ENCODE results near the gene TTC31.

TTC31 gene

DNA sequence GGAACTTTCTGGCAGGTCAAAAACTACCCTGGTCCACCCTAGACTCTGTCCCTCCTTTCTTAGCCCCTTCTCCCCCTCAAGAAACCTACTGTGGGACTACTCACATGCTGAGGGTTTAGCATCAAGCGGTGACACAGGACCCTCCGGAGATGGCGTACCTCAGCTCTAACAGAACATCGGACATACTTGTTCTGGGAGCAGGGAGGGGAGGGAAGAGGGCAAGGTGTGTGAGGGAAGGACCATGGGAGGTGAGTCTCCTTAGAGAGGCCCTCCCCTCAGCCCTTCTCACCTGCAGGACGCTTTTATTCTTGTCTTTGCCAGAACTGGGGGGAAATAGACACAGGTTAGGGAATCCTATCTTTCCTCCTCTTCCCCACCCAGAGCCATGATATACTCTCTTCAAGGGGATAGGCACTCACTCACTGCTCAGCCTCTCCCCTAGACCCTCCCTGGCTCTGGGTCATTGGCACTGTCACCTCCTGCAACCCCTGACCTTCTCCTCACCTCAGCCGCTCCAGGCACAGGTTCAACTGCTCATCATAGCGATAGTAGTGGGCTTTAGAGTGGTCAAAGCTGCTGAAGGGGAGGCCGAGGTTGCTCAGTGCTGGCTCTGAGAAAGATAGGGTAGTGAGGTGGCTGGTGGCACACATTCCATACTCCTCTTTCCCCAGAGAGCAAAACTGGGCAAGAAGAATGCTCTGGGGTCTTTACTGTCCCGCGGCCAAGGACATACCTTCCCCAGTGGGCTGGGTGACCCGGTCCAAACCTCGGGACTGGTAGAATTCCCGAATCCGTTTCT, 22.8 kb downstream of the TTC31 start:
- DNase-seq = no peak

DNA sequence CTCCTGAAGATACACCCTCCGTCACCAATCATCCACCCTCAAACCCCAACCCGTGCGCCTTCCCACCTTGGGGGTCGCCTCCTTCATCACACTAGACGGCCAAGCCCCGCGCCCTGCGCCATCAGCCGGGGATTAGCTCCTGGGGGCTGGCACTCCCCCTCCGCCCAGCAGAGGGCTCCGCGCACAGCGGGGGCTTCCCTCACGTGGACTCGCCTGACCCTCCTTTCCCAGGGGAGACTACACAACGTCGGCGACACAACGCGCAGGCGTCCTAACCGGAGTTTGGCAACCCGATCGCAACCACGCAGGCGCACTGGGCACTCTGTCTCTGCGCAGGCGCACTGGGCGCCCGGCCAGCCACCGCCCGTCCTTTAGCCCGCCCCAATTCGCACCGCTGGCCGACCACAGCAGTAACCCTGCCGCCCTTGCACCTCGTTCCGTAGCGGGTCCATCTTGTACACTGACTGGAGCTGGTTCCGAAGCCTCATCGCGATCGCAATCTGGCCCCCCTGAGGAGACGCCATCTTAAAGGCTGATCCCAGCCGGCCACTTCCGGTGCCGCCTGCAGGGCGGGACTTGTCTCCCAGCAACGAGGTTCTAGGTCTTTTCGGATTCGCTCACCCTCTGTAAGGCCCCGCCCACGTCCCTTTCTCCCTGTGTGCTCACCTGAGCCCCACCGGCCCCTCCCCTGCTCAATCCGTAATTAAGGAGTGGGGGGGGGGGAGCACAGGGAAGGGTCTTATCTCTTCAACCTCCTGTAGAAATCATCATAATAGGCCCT, 24.5 kb downstream of the TTC31 start, which contains the start of gene PCGF1:
Gene PCGF1, minus strand, starts transcription at position 551 of the 781 bp plus-strand sequence. Its CDS starts 27 bp downstream, at position 524.
- DNase-seq = peak; percentile 97

DNA sequence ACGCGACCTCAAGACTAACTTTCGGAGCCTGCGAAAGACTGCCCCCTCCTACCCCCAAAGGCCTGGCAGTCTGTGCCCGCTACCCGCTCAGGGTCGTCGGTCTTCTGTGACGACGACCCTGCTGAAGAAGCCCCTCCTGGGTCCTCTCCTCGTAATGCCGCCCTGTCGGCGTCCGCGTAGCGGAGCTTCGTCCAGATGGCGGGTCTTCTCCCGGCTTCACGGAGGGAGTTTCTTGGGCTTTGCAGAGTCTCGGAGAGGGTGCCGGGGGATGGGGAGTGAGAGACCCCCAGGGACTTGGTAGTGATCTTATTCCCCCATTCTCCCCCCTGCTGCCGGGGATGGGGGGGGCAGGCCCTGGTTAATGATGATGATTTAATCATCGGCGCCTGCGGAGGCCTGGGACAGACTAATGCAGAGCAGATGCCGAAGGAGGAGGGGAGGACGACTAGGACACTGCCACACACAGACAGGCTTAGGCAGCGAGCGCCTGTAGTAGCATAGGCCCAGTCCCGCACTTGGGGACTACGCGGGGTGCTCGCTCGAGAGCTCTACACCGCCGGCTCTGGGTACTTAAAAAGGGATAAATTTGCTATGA, 25.1 kb downstream of the TTC31 start:
- peak; percentile 71 for DNase-seq

DNA sequence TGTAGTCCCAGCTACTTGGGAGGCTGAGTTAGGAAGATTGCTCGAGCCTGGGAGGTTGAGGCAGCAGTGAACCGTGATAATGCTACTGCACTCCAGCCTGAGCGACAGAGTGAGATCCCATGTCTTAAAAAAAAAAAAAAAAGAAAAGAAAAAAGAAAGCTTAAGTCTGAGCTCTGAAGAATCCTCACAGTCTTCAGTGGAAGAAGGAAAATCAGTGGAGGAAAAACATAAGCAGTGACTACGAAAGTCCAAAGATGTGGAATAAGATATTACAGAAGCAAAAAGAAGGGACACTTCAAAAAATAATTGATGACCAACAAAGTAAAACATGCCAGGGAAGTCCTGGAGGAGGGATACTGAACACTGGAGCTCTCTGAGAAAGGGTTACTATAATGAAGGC, 27.4 kb downstream of the TTC31 start:
- DNase-seq = no peak

DNA sequence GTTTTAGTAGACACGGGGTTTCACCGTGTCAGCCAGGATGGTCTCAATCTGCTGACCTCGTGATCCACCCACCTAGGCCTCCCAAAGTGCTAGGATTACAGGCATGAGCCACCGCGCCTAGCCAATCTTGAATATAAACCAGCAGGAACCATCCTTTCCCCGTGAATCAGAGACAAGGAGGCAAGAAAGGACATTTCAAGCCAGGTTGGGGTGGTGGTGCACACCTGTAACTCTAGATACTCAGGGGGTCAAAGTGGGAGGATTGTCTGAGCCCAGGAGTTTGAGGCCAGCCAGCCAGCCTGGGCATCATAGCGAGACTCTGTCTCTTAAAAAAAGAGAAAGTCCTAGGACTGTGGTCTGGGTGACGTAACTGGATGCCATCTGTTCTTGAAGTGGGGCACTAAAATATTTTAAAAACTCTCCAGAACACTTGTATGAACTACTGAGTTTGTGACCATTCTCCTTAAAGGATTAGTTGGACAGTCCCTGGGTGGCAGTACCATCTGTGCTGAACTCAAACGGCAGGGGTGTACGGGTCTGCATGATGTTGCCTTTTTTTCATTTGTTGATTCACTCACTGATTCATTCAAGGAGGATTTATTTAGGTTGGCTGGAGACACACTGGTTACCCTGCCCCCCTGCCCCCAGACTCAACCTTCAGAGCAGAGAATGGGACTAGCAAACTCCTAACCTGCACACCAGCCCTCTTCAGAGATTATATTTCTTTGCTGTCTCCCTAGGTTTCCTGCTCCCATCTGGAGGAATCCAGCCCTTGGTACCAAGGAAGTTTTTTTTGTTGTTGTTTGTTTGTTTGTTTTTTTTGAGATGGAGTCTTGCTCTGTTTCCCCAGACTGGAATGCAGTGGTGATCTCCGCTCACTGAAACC, 28.5 kb downstream of the TTC31 start:
- peak; percentile 7 for DNase-seq

DNA sequence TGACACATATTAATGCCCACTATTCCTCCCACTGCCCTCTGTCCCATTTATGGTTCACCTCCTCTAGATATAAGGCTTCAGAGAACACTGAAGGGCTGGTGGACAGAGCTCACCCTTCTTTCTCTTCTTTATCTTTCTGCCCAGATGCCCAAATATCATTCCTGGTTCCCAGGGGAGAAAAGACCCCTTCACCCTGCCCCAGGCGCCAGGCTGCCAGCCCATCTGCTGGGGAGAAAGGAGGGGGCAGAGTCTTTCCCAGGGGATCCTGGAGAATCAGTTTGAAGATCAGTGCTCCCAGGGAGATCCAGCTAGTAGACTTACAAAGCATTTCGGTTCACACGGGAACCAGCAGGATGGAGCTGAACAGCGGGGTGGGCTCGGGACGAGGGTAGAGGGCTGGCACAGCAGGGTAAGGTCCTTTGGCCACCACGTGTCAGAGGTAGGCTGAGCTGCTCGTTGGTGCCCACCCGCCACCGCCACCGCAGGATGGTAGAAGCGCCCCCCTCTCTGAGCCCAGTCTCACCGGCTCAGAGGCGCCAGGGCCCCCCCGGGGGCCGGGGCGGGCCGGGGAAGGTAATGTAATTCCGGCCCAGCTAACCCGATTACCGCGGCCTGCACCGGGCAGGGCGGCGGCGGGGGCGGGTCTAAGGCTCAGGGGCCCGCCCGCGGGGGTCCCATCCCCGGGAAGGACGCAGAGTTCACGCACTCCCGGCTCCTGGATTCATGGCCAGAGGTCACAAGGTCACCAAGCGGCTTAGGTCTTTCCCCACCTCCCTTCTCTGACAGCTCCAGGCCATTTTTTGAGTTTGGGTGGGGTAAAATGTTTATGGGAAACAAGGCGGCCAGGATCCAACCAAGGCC, 30.1 kb downstream of the TTC31 start:
- DNase-seq = no peak

DNA sequence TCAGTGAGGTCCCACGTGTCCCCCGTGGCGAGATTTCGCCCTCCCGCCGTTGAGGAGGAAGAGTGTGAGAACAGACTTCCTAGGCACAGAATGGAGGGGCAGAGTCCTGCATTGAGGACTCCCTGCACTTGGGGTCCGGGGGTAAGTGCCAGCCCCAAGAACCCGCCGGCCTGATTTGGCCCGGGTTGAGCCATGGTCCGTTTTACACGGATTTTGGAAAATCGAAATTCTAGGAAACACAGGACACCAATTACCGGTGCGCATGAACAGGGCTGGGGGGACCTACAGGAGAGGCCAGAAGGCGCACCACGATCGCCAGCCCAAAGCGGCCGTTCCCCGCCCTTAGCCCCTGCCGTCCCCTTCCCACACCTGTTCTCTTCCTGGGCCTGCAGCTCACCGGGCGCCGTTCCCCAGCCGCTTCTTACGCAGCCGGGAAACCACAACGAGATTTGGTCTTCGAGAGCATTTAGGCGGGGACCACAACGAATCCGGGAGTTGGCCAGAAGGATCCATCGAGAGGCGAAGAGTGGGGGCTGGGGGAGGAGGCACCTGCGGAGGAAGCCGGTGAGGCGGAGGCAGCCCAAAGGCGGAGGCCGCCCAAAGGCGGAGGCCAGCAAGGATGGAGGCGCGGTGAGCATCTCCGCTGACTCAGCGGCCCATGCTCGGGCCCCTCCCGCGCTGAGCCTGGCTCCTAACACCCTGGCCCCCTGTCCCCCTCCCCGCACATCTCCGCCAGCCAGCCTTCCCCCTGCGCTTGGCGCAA, 30.9 kb downstream of the TTC31 start:
- peak; percentile 17 for DNase-seq

DNA sequence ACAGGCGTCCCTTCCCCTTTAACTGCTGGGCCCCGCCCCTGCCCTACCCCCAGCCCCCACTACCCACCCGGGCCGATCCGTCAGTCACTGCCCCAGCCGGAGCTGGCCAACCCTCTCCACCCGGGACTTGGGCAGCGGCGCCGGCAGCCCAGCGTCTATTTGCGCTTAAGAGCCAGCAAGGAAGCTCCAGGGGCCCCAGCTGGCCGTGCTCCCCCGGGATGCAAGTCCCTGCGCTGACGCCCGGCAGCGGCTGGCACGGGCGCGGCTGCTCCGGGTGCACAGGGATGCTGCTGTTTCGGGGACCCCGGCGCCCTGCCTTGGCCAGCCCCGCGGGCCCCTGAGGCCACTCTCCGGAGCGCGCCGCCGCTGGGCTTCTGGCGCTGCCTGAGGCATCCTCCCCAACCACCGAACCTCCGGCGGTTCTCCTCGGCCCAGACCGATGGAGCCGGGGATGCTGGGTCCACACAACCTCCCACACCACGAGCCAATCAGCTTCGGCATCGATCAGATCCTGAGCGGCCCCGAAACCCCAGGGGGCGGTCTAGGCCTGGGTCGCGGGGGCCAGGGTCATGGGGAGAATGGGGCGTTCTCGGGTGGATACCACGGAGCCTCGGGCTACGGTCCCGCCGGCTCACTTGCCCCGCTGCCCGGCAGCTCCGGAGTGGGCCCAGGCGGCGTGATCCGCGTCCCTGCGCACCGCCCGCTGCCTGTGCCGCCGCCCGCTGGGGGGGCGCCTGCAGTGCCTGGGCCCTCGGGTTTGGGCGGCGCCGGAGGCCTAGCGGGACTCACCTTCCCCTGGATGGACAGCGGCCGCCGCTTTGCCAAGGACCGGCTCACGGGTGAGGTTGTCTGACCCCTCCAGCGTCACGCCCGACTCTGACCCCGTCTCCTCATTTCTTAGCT, 31.7 kb downstream of the TTC31 start, which contains the start of gene TLX2:
Gene TLX2, plus strand, starts transcription at position 83 of the 903 bp plus-strand sequence. Its CDS starts 357 bp downstream, at position 440.
- peak; percentile 33 for DNase-seq

DNA sequence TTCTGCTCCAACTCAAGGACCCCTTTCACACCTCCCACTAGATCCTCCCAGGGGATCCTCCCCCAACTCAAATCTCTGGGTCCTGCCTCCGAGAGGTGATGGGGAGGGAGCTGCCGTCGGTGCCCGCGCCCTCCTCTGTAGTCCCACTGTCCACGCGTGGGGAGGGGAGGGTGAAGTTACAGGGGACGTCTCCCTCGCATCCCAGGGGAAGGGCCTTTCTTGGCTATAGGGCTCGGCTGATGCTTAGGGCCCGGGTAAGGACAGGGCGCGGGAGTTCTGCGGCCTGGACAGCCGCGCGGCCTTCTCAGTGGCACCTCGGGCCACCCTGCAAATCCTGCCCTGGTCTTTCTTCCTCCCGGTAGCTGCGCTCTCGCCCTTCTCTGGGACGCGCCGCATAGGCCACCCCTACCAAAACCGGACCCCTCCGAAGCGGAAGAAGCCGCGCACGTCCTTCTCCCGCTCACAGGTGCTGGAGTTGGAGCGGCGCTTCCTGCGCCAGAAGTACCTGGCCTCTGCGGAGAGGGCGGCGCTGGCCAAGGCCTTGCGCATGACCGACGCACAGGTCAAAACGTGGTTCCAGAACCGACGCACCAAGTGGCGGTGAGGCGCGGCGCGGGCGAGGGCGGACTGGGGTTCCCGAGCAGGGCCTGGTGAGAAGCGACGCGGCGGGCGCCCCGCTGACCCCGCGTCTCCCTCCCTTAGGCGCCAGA, 32.5 kb downstream of the TTC31 start:
- no peak for DNase-seq

DNA sequence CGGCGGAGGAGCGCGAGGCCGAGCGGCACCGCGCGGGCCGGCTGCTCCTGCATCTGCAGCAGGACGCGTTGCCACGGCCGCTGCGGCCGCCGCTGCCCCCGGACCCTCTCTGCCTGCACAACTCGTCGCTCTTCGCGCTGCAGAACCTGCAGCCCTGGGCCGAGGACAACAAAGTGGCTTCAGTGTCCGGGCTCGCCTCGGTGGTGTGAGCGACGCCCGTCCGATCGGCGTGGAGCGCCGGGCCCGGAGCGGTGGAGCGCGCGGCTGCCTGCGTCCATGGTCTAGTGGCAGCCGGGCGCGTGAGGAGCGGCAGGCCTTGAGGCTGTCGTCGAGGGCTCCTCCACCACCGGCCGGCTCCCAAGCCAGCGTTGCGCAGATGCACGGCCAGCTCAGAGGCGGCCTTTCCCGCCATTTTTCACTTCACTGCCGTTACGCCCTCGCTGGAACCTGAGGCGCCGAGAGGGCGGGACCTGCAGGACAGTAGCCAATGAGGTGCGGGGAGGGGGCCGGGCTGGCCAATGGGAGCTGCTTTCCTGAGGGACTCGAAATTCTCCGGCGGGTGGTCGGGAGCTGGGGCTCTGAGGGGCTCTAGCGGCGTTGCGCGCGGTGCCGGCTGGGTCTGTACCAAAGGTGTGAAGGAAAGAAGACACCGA, 33.2 kb downstream of the TTC31 start:
- no peak for DNase-seq

DNA sequence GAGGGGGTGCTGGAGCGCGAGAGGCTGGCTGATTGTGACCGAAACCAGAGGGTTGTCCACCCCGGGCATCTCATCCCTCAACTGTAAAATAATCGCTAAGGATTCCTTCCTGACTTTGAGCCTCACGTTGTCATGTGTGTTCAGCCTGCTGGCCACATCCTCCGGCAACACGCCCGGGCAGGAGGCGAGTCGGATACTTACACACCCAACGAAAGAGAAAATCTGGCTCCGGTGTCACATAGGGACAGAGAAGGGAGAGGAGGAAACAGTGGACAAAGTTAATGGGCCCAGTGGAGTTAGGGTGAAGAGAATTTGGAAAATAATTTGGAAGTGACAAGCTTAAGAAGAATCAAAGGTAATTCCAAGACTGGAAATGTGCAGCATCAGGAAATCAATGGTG, 33.8 kb downstream of the TTC31 start:
- DNase-seq = no peak

DNA sequence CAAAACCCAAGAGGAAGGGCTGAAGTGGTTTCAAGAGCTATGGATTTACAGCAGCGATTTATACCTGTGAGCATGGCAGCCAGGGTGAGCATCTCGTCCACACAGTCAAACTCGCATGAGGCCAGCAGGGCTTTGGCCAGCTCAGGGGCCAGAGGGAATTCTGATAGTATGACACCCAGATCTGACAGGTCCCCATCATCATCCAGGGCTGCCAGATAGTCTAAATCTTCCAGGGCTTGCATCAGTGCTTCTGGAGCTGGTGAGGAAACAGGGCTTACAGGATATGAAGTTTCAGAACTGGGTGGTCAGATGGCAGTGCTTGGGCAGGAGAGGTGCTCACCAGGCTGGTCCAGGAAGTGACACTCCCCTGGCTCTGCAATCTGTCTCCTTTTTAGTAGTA, 39.6 kb downstream of the TTC31 start:
- DNase-seq = no peak

DNA sequence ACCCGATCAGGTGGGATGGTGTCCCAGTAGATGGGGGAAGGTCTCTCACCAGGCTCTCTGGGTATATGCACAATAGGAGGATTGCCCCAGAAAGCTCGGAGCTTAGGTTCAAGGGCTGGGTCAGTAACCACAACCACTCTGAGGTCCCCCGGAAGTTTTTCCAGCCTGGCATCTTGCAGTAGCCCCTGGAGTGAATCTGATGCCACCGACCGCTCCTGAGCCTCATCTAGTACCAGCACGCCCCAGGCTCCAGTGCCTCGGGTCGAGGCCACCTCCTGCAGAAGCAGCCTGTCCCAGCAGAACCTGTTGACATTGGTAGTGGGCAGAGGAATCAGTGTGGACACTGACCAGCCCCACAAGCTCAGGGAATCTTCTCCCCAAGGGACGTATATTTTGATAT, 41.1 kb downstream of the TTC31 start:
- DNase-seq = no peak

DNA sequence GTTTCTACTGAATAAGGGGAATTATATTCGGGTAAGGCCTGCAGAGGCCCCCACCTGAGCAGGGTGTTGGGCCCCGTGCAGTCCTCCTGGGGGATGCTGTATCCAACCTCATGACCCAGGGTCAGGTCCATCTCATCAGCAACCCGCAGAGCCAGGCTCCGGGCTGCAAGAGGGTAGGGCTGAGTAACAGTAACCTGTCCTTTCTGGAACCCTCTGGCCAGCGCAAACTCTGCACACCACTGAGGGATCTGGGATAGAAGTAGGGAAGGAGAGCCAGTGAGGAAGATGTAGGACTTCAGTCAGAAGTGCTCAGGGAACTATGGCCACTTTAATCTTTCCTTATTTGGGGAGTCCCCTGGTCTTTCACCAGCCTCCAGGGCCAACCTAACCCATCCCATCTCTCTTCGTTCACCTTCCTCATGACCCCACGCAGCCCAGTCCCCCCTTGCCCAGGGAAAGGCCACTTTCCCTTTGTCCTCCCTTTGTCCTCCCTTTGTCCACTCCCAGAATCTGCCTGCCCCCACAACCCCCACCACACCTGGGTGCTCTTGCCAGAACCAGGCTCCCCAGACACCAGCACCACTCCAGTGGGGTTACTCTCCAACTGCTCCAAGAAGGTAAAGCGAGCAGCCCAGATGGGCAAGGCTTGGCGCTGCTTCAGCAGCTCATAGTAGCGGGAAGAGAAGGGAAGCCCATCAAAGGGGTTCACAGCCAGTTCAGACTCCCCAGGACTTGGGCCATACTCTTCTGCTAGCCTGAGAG, 42.3 kb downstream of the TTC31 start:
- DNase-seq = no peak

DNA sequence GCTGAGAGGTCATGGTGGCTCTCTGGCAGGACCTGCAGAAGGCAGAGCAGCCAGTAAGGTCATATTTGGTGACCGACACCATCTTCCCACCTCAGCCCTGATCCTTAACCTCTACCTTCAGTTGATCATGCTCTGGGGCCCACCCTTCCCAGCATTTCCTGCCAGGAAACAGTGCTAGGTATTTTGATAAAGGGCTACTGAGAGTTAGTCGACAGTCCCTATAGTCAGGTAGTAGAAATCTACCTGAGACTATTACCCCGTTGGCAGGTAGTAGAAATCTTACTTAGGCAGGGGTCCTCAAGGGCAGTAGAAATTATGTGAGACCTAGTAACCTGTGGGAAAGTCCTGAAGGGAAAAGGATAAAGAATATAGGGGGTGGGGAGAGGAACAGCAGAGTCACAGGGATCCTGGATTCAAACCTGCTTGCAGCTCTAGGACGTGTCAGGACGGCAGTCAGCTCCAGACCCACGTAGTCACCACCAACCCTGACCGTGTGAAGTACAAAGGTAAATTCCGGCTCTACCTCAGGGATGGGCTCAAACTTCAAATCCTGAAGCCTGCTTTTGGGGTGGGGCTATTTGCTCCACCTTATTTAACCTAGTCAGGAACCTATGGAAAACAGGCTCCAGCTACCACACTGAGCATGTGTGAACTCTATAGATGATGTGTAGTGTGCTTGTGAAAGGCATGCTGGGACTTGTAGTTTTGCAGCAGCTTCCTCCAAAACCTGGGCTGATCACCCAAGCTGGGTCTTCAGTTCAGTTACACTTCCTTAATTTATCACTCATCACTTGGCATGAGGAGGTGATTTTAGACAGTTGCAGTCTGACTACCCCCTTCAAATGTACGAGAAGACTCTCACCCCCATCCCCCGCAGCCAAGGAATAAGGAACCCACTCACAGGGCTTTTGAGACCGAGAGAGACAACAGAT, 43.1 kb downstream of the TTC31 start, which contains the start of gene DQX1:
Gene DQX1, minus strand, starts transcription at position 515 of the 932 bp plus-strand sequence. Its CDS starts 502 bp downstream, at position 13.
- peak; percentile 7 for DNase-seq

DNA sequence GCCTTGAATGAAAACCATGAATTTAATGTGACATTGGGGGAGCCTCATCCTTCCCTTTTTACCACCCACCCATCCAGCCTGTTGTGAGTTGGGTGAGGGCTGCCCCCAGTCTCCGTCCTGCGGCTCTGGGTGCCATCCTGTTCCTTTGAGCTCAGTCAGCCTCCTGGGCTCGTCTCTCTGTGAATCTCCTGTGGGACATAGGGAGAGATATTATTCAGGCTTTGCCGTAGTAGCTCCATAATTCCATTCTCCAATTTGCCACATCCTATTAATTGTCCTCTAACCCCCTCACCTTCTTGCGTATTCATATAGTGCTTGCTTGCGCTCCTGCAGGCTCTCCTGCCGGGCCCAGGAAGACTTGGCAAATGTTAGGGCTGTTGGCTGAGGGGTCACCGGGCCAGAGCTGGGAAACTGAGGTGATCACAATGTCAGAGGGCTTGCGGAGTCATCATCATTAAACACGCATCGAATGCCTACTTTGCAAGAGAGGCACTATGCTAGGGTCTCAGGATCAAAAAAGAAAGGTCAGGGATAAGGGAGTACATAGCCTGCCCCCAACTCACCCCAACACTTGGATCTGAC, 43.9 kb downstream of the TTC31 start:
- no peak for DNase-seq

All from NCI-H69 (cell line).